Tibial nerve (tissue), 4 donors: Measurements from ENCODE around the gene SDK1.

ENCODE experiments used
- EP300 ChIP-seq, 2 donors: sonication (generic); formaldehyde crosslinking; IDR thresholded peaks; one replicate each; pipeline ENCODE4 v1.6.1; 2017; ENCODE audit warnings: antibody characterized with exemption in 2 of 2, mild to moderate bottlenecking in 1 of 2
- POLR2A ChIP-seq, 2 donors: fragments of 450-650 bp; IDR thresholded peaks; one replicate each; pipeline ENCODE4 v1.6.1; 2017; ENCODE audit warnings: antibody characterized with exemption in 2 of 2, mild to moderate bottlenecking in 2 of 2, moderate library complexity in 2 of 2
- TF ChIP-seq, protein P1 (sequence below), 5 experiments: fragments of 200-600 bp in 3 of 5; fragments of 450-650 bp in 2 of 5; sonication (generic) in 3 of 5; IDR thresholded peaks; one replicate each; pipeline ENCODE4 v1.5.1; 2016 to 2019; ENCODE audit warnings: antibody characterized with exemption in 5 of 5, mild to moderate bottlenecking in 3 of 5, moderate library complexity in 2 of 5

- TF ChIP-seq, protein P1, sequence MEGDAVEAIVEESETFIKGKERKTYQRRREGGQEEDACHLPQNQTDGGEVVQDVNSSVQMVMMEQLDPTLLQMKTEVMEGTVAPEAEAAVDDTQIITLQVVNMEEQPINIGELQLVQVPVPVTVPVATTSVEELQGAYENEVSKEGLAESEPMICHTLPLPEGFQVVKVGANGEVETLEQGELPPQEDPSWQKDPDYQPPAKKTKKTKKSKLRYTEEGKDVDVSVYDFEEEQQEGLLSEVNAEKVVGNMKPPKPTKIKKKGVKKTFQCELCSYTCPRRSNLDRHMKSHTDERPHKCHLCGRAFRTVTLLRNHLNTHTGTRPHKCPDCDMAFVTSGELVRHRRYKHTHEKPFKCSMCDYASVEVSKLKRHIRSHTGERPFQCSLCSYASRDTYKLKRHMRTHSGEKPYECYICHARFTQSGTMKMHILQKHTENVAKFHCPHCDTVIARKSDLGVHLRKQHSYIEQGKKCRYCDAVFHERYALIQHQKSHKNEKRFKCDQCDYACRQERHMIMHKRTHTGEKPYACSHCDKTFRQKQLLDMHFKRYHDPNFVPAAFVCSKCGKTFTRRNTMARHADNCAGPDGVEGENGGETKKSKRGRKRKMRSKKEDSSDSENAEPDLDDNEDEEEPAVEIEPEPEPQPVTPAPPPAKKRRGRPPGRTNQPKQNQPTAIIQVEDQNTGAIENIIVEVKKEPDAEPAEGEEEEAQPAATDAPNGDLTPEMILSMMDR (IDR thresholded peaks at IDR 0.05) = no peak
- TF ChIP-seq POLR2A (IDR thresholded peaks at IDR 0.05) (no peak), EP300 (IDR thresholded peaks at IDR 0.05) (no peak)
These were observed 338.2 kb downstream of the SDK1 start for GRCh38 chr7:3639253-3639652.
